Natural killer cell (primary cell): ENCODE measurements around the gene CDKAL1. TPM values are rescaled to one million over a fixed set of nuclear protein-coding genes. Genes with fewer than 3 reads are reported as not detected.

Experiments used
- ATAC-seq, 3 donors: fragments of 150-1000 bp in 2 of 3; fragments of 200-7000 bp in 1 of 3; cut with Tn5 transposase; 1 replicate in 1 of 3; 2 replicates in 2 of 3; pipeline ENCODE4 v1.10.0; 2021; ENCODE audit warnings: mild to moderate bottlenecking in 2 of 3, moderate library complexity in 2 of 3
- DNase-seq, 2 donors: peaks; one replicate each; pipeline versions ENCODE4 v3.0.0 to v3.0.0-alpha.2; 2013 to 2021; ENCODE audit warnings: mixed read lengths in 1 of 2
- H3K27ac ChIP-seq: one replicate; pipeline ENCODE4 v1.5.1; 2013; ENCODE audit warnings: mild to moderate bottlenecking, low read length
- H3K27me3 ChIP-seq: one replicate; pipeline ENCODE4 v1.6.1; 2013; ENCODE audit warnings: low read length; ENCODE audit not compliant: control insufficient read depth, insufficient read depth
- H3K36me3 ChIP-seq: one replicate; pipeline ENCODE4 v1.6.1; 2013; ENCODE audit warnings: low read length; ENCODE audit not compliant: control insufficient read depth, insufficient read depth
- H3K4me1 ChIP-seq: one replicate; pipeline ENCODE4 v1.6.1; 2013; ENCODE audit warnings: low read length; ENCODE audit not compliant: control insufficient read depth, insufficient read depth
- H3K4me3 ChIP-seq: one replicate; pipeline ENCODE4 v1.5.1; 2013; ENCODE audit warnings: low read length
- H3K9me3 ChIP-seq: one replicate; pipeline ENCODE4 v1.6.1; 2013; ENCODE audit warnings: low read length; ENCODE audit not compliant: control insufficient read depth, insufficient read depth
- H3K27ac Mint-ChIP-seq, 2 donors: one replicate each; pipeline ENCODE4 v1.8.0; 2022; ENCODE audit warnings: mild to moderate bottlenecking in 2 of 2, mixed read lengths in 2 of 2, moderate library complexity in 1 of 2
- H3K27me3 Mint-ChIP-seq, 2 donors: one replicate each; pipeline ENCODE4 v1.8.0; 2022; ENCODE audit warnings: low read depth in 2 of 2, mixed read lengths in 2 of 2
- H3K36me3 Mint-ChIP-seq: one replicate; pipeline ENCODE4 v1.8.0; 2022; ENCODE audit warnings: mixed read lengths
- H3K4me1 Mint-ChIP-seq, 2 donors: one replicate each; pipeline ENCODE4 v1.8.0; 2022; ENCODE audit warnings: mixed read lengths in 2 of 2
- H3K4me3 Mint-ChIP-seq: one replicate; pipeline ENCODE4 v1.8.0; 2022; ENCODE audit warnings: mild to moderate bottlenecking, moderate library complexity, mixed read lengths
- H3K9me3 Mint-ChIP-seq, 2 donors: one replicate each; pipeline ENCODE4 v1.8.0; 2022; ENCODE audit warnings: mixed read lengths in 2 of 2
- WGBS: methylation state at CpG from one replicate; pipeline ENCODE4 v1.1.7; 2013; ENCODE audit warnings: missing lambda C conversion rate; ENCODE audit not compliant: insufficient coverage; 5-methylcytosine and 5-hydroxymethylcytosine counted together
- intact Hi-C: fragments of 100-400 bp; cut with micrococcal nuclease; formaldehyde crosslinking; loops from one replicate; pipeline ENCODE4 v1.14.2; 2022
- total RNA-seq, 4 donors: library from RNA; stranded (reverse); fragments of 120-200 nt in 1 of 4; gene quantifications; one replicate each; pipeline versions ENCODE4 v1.2.3 to v1.2.4, GENCODE V29; 2013 to 2022
- TF ChIP-seq, protein P1 (sequence below): fragments of 200-600 bp; IDR thresholded peaks from one replicate; pipeline ENCODE4 v1.8.0; 2022; ENCODE audit warnings: antibody characterized with exemption

The CDKAL1 gene
- total RNA-seq, 3 donors from 2014 or later (not counting 1 experiment from before 2014, with no cell fraction given): 26.0 to 32.8 (median 28.9) TPM

DNA sequence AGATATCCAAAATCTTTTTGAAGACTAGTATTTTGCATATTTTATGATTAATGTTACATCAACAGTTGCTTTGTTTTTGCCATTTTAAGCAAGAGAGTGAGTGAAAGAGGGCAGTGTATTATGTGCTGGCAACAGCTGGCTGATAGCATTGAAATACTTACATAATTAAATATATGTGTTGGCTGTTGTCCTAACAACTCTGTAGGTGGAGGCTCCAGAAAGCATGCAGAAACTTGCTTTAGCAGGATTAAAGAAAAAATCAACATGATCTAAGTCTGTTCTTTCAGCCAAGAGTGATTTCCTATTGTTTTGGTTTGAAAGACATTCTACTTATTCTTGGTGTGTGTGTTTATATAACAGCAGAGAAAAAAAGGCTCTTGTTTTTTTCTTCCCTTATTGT is 127.5 kb downstream of the CDKAL1 start:
- TF ChIP-seq, protein P1, sequence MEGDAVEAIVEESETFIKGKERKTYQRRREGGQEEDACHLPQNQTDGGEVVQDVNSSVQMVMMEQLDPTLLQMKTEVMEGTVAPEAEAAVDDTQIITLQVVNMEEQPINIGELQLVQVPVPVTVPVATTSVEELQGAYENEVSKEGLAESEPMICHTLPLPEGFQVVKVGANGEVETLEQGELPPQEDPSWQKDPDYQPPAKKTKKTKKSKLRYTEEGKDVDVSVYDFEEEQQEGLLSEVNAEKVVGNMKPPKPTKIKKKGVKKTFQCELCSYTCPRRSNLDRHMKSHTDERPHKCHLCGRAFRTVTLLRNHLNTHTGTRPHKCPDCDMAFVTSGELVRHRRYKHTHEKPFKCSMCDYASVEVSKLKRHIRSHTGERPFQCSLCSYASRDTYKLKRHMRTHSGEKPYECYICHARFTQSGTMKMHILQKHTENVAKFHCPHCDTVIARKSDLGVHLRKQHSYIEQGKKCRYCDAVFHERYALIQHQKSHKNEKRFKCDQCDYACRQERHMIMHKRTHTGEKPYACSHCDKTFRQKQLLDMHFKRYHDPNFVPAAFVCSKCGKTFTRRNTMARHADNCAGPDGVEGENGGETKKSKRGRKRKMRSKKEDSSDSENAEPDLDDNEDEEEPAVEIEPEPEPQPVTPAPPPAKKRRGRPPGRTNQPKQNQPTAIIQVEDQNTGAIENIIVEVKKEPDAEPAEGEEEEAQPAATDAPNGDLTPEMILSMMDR: no peak
- ATAC-seq (no peak), DNase-seq (no peak)
- Mint-ChIP-seq H3K27ac (no peak overlapping the region), H3K27me3 (no peaks in the 10 kb centered on the region), H3K4me1 (peaks cover 29 to 46% of the 10 kb centered on the region in 2 donors), H3K36me3 (no peaks in the 10 kb centered on the region), H3K4me3 (no peak overlapping the region), H3K9me3 (no peaks in the 10 kb centered on the region)
- no peaks in the 10 kb centered on the region for H3K36me3 ChIP-seq
- no peaks in the 10 kb centered on the region for H3K27me3 ChIP-seq
- no peaks in the 10 kb centered on the region for H3K9me3 ChIP-seq
- H3K27ac ChIP-seq: no peak overlapping the region
- intact Hi-C loops: no loop called here
- H3K4me1 ChIP-seq: no peaks in the 10 kb centered on the region
- no peak overlapping the region for H3K4me3 ChIP-seq

DNA sequence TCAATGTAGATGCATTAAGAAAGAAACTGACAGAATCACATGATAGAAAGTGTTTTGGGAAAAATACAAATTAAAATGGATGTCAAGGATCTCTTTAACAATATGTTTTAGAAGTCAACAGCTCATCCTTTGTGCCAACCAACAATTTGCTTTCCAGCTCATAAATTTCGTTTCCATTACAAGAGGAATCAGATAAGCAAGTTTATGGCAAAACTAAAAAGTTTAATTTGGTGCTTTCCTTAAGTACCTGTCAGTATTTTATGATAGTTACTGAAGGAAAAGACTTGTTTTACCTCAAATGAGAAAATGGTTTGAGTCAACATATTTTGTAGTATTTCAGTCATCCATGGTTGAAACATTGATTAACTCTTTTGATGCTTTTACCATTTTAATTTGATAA is 130.0 kb downstream of the CDKAL1 start:
- H3K27ac ChIP-seq: no peak overlapping the region
- 86% methylated on average over 1 of the region's 1 CpG for WGBS
- H3K4me3 Mint-ChIP-seq: no peak overlapping the region
- H3K36me3 ChIP-seq: no peaks in the 10 kb centered on the region
- intact Hi-C loops: no loop called here
- H3K4me1 ChIP-seq: no peaks in the 10 kb centered on the region
- no peak overlapping the region for H3K4me3 ChIP-seq
- no peaks in the 10 kb centered on the region for H3K36me3 Mint-ChIP-seq
- no peaks in the 10 kb centered on the region for H3K9me3 Mint-ChIP-seq
- H3K9me3 ChIP-seq: no peaks in the 10 kb centered on the region
- H3K4me1 Mint-ChIP-seq: peaks cover 28 to 41% of the 10 kb centered on the region in 2 donors
- DNase-seq (no peak), ATAC-seq (no peak)
- H3K27me3 Mint-ChIP-seq: no peaks in the 10 kb centered on the region
- H3K27me3 ChIP-seq: no peaks in the 10 kb centered on the region
- TF ChIP-seq, protein P1: no peak
- no peak overlapping the region for H3K27ac Mint-ChIP-seq

DNA sequence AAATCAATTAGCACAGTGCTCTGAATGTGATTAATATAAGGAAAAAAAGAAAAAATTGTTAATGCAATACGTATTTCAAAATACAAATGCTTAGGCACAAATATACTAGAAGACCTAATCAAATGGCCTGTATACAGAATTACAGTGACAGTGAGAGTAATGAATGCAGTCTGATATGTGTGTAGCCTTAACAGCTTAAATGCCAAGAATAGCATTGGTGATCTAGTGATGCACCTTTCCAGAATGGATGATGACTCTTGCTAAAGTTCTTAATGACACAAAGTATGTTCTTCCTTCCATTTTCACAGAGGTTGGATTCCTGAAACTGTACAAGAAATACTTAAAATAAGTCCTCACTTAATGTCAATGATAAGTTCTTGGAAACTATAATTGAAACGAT is 131.0 kb downstream of the CDKAL1 start:
- Mint-ChIP-seq H3K4me3 (no peak overlapping the region), H3K4me1 (peaks cover 36% of the 10 kb centered on the region in 2 donors), H3K36me3 (no peaks in the 10 kb centered on the region), H3K27ac (no peak overlapping the region), H3K9me3 (no peaks in the 10 kb centered on the region), H3K27me3 (no peaks in the 10 kb centered on the region)
- no peak for DNase-seq
- WGBS: no CpG with 5 or more reads among the region's 2 CpGs
- Histone ChIP-seq H3K9me3 (no peaks in the 10 kb centered on the region), H3K27me3 (no peaks in the 10 kb centered on the region), H3K4me1 (no peaks in the 10 kb centered on the region), H3K36me3 (no peaks in the 10 kb centered on the region), H3K4me3 (no peak overlapping the region), H3K27ac (no peak overlapping the region)
- intact Hi-C loops: no loop called here
- no peak for ATAC-seq
- TF ChIP-seq, protein P1: no peak

DNA sequence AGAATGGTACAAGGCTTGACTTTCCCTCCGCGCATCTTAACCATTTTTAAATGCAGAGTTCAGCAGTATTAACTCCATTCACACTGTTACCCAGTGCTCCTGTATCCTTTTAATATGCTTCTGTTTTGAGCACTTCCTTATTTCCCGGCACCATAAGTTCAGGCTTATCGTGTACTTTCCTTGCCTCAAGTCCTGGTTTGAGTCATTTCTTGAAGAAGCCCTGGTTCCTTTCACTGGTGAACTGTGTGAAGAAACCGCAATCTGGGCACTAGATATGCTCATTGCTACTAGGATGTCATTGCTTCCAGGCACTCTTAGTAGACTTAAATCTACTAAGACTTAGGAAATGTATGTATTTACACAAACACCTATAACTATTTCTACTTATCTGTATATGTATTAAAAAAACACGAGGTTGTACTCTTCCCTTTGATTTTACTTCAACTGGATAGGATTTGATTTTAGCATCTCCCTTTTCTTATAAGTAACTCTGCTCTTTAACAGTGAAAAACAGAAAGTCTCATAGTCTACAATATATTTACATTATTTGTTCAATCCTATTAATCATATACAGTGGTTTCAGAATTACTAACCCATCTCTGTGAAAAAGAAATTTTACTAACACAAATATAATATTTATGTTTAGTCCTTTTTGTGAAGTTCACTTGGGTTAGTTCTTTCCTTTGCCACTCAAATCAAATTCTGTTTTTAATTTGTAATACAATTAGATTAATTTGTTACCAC is 135.5 kb downstream of the CDKAL1 start:
- Mint-ChIP-seq H3K27me3 (no peaks in the 10 kb centered on the region), H3K36me3 (no peaks in the 10 kb centered on the region), H3K9me3 (no peaks in the 10 kb centered on the region), H3K4me1 (peaks cover 18 to 29% of the 10 kb centered on the region in 2 donors), H3K27ac (no peak overlapping the region), H3K4me3 (no peak overlapping the region)
- Histone ChIP-seq H3K9me3 (no peaks in the 10 kb centered on the region), H3K36me3 (no peaks in the 10 kb centered on the region), H3K27me3 (no peaks in the 10 kb centered on the region), H3K4me1 (no peaks in the 10 kb centered on the region), H3K4me3 (no peak overlapping the region), H3K27ac (no peak overlapping the region)
- intact Hi-C loops: no loop called here
- TF ChIP-seq, protein P1: no peak
- WGBS: 79% methylated on average over 5 of the region's 6 CpGs
- DNase-seq: no peak
- ATAC-seq: no peak
